Heart left ventricle (tissue), 16 donors: ENCODE data around the gene MYBPH. TPM values are rescaled to one million over a fixed set of nuclear protein-coding genes. Genes with fewer than 3 reads are reported as not detected.
A peak's percentile ranks its signal among the peaks of the same experiment; 100 is the strongest.

Source experiments
- ATAC-seq, 4 donors: fragments of 200-7000 bp; cut with Tn5 transposase; one replicate each; pipeline ENCODE4 v1.9.1; 2020 to 2022; ENCODE audit warnings: moderate library complexity in 4 of 4, mild to moderate bottlenecking in 3 of 4, moderate number of reproducible peaks in 1 of 4
- DNase-seq, 5 donors: peaks; one replicate each; pipeline ENCODE4 v3.0.0-alpha.2; 2020
- H3K27ac ChIP-seq, 12 donors: fragments of 200-600 bp; sonication (generic) in 4 of 12; one replicate each; pipeline versions ENCODE4 v1.5.0 to v1.8.0; 2016 to 2022; ENCODE audit warnings: mild to moderate bottlenecking in 2 of 12
- H3K27me3 ChIP-seq, 9 donors: fragments of 200-600 bp; sonication (generic) in 2 of 9; one replicate each; pipeline versions ENCODE4 v1.5.1 to v1.8.0; 2016 to 2022; ENCODE audit warnings: mild to moderate bottlenecking in 3 of 9
- H3K36me3 ChIP-seq, 9 donors: fragments of 200-600 bp; sonication (generic) in 2 of 9; one replicate each; pipeline versions ENCODE4 v1.5.0 to v1.8.0; 2018 to 2022; ENCODE audit warnings: mild to moderate bottlenecking in 2 of 9
- H3K4me1 ChIP-seq, 12 donors: fragments of 200-600 bp; sonication (generic) in 4 of 12; one replicate each; pipeline versions ENCODE4 v1.5.0 to v1.8.0; 2016 to 2022; ENCODE audit warnings: mild to moderate bottlenecking in 3 of 12
- H3K4me3 ChIP-seq, 12 donors: fragments of 200-600 bp; sonication (generic) in 4 of 12; one replicate each; pipeline versions ENCODE4 v1.5.0 to v1.8.0; 2017 to 2022; ENCODE audit warnings: mild to moderate bottlenecking in 9 of 12, moderate library complexity in 4 of 12
- H3K9me3 ChIP-seq, 12 donors: fragments of 200-600 bp; sonication (generic) in 4 of 12; one replicate each; pipeline versions ENCODE4 v1.5.0 to v1.8.0; 2016 to 2022; ENCODE audit warnings: mild to moderate bottlenecking in 1 of 12
- CTCF ChIP-seq, 12 donors: fragments of 200-600 bp; sonication (generic) in 4 of 12; IDR thresholded peaks; one replicate each; pipeline versions ENCODE4 v1.5.0 to v1.8.0; 2018 to 2022; ENCODE audit warnings: antibody characterized with exemption in 12 of 12, mild to moderate bottlenecking in 5 of 12
- POLR2A ChIP-seq, 2 donors: fragments of 450-650 bp; IDR thresholded peaks; one replicate each; pipeline ENCODE4 v1.6.1; 2017; ENCODE audit warnings: antibody characterized with exemption in 2 of 2, mild to moderate bottlenecking in 2 of 2, moderate library complexity in 2 of 2
- WGBS, 4 donors: extraction: QIAGEN DNeasy Blood & Tissue Kit in 2 of 4; methylation state at CpG; one replicate each; pipeline versions ENCODE4 v1.1.5 to v1.1.7; 2013 to 2018; 5-methylcytosine and 5-hydroxymethylcytosine counted together
- intact Hi-C, 10 donors: fragments of 100-400 bp; cut with DNase I; formaldehyde crosslinking; loops; one replicate each; pipeline versions ENCODE4 v1.11.1 to v1.14.2; 2022
- polyA plus RNA-seq, 2 donors: library from polyadenylated mRNA; stranded (reverse); fragments of 200-250 nt; gene quantifications; one replicate each; pipeline ENCODE4 v1.2.3, GENCODE V29; 2013
- total RNA-seq, 9 donors: library from RNA; depleted of rRNA in 2 of 9; stranded (reverse); fragments of >200 nt in 2 of 9; fragmentation: NEBNext Ultra II Directional in 3 of 9; extraction: Animal tissue kit (Norgen Biotek cat#: 25700) in 3 of 9; gene quantifications; one replicate each; pipeline versions ENCODE4 v1.1.0 to v1.2.4, GENCODE V29; 2016 to 2023
- donor health status: ischemic (EF 13 %, LVEDD 7.1; RV severe dilation, severe dysfunction).
- donor health status: healthy with polysubstance abuse.
- donor health status: DM: no; HTN: yes; CAD: no.
- donor health status: DM: no; HTN: no; CAD: no.
- donor health status: ischemic (EF 25% LVEDD 6.9; RV normal size, moderate dysfunction).
- donor health status: ischemic (EF 25% LVEDD 5.7; RV mildly dilated, moderate dysfunction).
- donor health status: healthy.
- donor health status: DM: yes; HTN: yes; CAD: no.
- donor health status: ischemic (EF 35%, LVEDD 5.7; RV mildly dilated, moderate dysfunction).
- donor health status: nonischemic (EF 11% LVEDD 7.7; RV severe dilation, severe dysfunction).
- donor health status: DM: yes; HTN: yes; CAD: no.
- donor health status: PGD.
- donor health status: ischemic (EF 29% LVEDD 5.4; RV normal size, mild dysfunction).
- donor health status: nonischemic (EF 23%, LVEDD 6.1; RV moderate dilation, normal function).

The MYBPH gene
- total and polyA plus RNA-seq, 11 donors = 0.32 TPM; not detected in 10

DNA sequence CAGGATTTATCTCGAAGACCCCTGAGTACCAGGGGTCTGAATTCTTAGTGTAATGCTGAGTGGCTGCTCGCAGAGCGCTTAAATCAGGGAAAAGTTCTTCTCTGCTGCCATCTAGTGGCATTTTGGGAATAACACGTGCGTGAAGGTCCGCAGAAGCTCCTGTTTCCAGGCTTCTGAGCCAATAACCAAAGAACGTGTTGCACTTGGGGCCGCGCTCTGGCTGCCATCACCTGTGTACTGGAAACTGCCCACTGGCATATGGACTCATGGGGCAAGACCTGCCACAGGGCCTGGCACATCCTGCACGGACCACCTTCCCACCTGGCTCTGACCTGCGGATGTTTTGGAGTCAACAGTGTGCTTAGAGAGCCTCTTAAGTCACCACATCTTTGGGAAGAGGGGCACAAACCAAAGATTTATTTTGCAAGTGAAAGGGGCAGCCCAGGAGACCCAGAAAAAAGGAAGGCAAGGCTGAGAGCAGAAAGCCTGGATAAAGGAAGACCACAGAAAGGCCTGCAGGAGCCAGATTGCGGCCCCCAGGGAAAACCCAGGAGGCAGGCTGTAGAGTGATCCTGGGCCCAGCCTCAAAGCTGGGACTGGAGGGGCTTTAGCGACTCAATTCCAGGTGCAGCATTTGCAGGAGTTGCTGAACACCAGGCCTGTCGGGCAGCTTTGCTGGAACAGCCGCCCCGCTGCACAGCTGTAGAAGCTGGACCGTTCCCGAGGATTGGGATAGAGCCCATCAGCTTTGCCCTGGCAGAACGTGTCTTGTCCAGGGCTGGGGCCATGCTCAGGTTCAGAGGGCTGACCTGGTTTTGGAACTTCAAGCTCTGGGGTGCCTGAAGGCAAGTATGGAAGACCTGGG is 40.9 kb upstream of the MYBPH start:
- no peak overlapping the region for H3K27ac ChIP-seq
- H3K9me3 ChIP-seq = no peaks in the 10 kb centered on the region
- WGBS, 4 donors = 33 to 35% (median 33%) methylated on average over 18 to 19 of the region's 19 CpGs
- H3K27me3 ChIP-seq = peaks cover 0 to 9% (median 0%) of the 10 kb centered on the region in 9 donors
- H3K4me1 ChIP-seq = peaks cover 0 to 4% (median 0%) of the 10 kb centered on the region in 12 donors
- no peak overlapping the region for H3K4me3 ChIP-seq
- intact Hi-C loops = loop anchor here (1.0 to 5.0 kb wide), 9 partner anchors 44 to 178 kb away; no protein-coding TSS in a partner anchor
- DNase-seq = peak in 3 of 5 donors; percentile 42 to 58 (median 49)
- peak; percentile 40 to 88 (median 64) for ATAC-seq
- TF ChIP-seq POLR2A (IDR thresholded peaks at IDR 0.05) = no peak
- TF ChIP-seq CTCF (IDR thresholded peaks at IDR 0.05) = peak; percentile 69 to 88 (median 82)
- H3K36me3 ChIP-seq = no peaks in the 10 kb centered on the region

DNA sequence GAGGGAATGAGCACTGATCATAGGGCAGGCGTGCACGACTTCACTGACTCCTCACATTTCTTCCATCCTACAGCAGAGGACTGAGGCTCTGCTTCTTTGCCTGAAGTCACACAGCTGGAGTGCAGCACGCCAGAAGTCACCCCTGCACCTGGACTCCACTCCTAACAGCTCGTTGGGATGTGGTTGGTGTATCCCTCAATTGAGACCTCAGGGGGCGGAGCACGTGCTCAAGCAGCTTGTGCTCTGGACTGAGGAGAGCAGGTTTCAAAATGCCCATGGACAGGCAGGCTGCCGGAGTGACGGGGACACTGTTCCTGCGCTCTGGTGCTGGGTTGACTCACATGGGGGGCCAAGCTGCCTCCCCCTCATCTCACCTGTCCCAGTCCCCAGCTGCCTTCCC is 39.9 kb upstream of the MYBPH start:
- ATAC-seq = no peak

GRCh38 chr1:203214871-203215270 is 39.2 kb upstream of the MYBPH start:
- H3K27ac ChIP-seq = no peak overlapping the region
- DNase-seq (no peak), ATAC-seq (no peak)
- H3K9me3 ChIP-seq = no peaks in the 10 kb centered on the region
- 75 to 83% (median 78%) methylated on average over 7 of the region's 7 CpGs for whole genome bisulfite sequencing, 4 donors
- peaks cover 0 to 4% (median 0%) of the 10 kb centered on the region in 12 donors for H3K4me1 ChIP-seq
- H3K27me3 ChIP-seq = peaks cover 0 to 9% (median 0%) of the 10 kb centered on the region in 9 donors
- no peak overlapping the region for H3K4me3 ChIP-seq
- intact Hi-C loops = loop anchor here in 3 of 10 donors (1.0 to 5.0 kb wide), 4 partner anchors 43 to 176 kb away; no protein-coding TSS in a partner anchor
- TF ChIP-seq POLR2A (IDR thresholded peaks at IDR 0.05) (no peak), CTCF (IDR thresholded peaks at IDR 0.05) (no peak)
- H3K36me3 ChIP-seq = no peaks in the 10 kb centered on the region

More for the DNA sequence above, 39.9 kb upstream of the MYBPH start:
- no peak for DNase-seq
- Histone ChIP-seq H3K27me3 (peaks cover 0 to 9% (median 0%) of the 10 kb centered on the region in 9 donors), H3K36me3 (no peaks in the 10 kb centered on the region), H3K9me3 (no peaks in the 10 kb centered on the region), H3K27ac (no peak overlapping the region), H3K4me1 (peaks cover 0 to 4% (median 0%) of the 10 kb centered on the region in 12 donors), H3K4me3 (no peak overlapping the region)
- 60 to 71% (median 64%) methylated on average over 6 to 9 of the region's 9 CpGs for WGBS, 4 donors
- intact Hi-C loops = loop anchor here in 3 of 10 donors (1.0 to 5.0 kb wide), 4 partner anchors 43 to 176 kb away; no protein-coding TSS in a partner anchor
- TF ChIP-seq CTCF (IDR thresholded peaks at IDR 0.05) (no peak), POLR2A (IDR thresholded peaks at IDR 0.05) (no peak)

GRCh38 chr1:203213126-203213525 is 37.5 kb upstream of the MYBPH start:
- WGBS, 4 donors = 77 to 88% (median 81%) methylated on average over 6 of the region's 6 CpGs
- intact Hi-C loops = no loop called here
- H3K4me1 ChIP-seq = peaks cover 0 to 4% (median 0%) of the 10 kb centered on the region in 12 donors
- TF ChIP-seq CTCF (IDR thresholded peaks at IDR 0.05) (no peak), POLR2A (IDR thresholded peaks at IDR 0.05) (no peak)
- no peaks in the 10 kb centered on the region for H3K36me3 ChIP-seq
- H3K9me3 ChIP-seq = no peaks in the 10 kb centered on the region
- no peak for DNase-seq
- H3K27ac ChIP-seq = no peak overlapping the region
- no peak for ATAC-seq
- H3K4me3 ChIP-seq = no peak overlapping the region
- peaks cover 0 to 9% (median 0%) of the 10 kb centered on the region in 9 donors for H3K27me3 ChIP-seq
